Measurements from ENCODE around the gene DNHD1.
A peak's percentile ranks its signal among the peaks of the same experiment; 100 is the strongest.
"Not testable (repeated sequence)": the region's sequence is repeated elsewhere in the genome, so short reads cannot be mapped to it uniquely, and the experiment has no call there.

DNHD1 gene

GRCh38 chr11:6504166-6504565 is 7.1 kb downstream of the DNHD1 start:
- no peak for TF ChIP-seq CTCF (IDR thresholded peaks at IDR 0.05; ENCODE audit: low read depth, low read length)
- H3K4me3 ChIP-seq (replicated peaks in 1 of 2; ENCODE audit: low read depth in 2 of 2, low read length in 2 of 2): no peak overlapping the region
- no peak for DNase-seq (ENCODE audit: low read depth in 2 of 2)

GRCh38 chr11:6505577-6506240 is 8.6 kb downstream of the DNHD1 start:
- peak; percentile 57 for TF ChIP-seq CTCF (IDR thresholded peaks at IDR 0.05; ENCODE audit: low read depth, low read length)
- peak; percentile 72 to 81 for DNase-seq (ENCODE audit: low read depth in 2 of 2)
- H3K4me3 ChIP-seq (replicated peaks in 1 of 2; ENCODE audit: low read depth in 2 of 2, low read length in 2 of 2): no peak overlapping the region

GRCh38 chr11:6516865-6517264 is 19.8 kb downstream of the DNHD1 start:
- DNase-seq (ENCODE audit: low read depth in 2 of 2): no peak
- H3K4me3 ChIP-seq (replicated peaks in 1 of 2; ENCODE audit: low read depth in 2 of 2, low read length in 2 of 2): no peak overlapping the region
- TF ChIP-seq CTCF (IDR thresholded peaks at IDR 0.05; ENCODE audit: low read depth, low read length): no peak

GRCh38 chr11:6520265-6520664 is 23.2 kb downstream of the DNHD1 start:
- DNase-seq (ENCODE audit: low read depth in 2 of 2): no peak
- no peak overlapping the region for H3K4me3 ChIP-seq (replicated peaks in 1 of 2; ENCODE audit: low read depth in 2 of 2, low read length in 2 of 2)
- no peak for TF ChIP-seq CTCF (IDR thresholded peaks at IDR 0.05; ENCODE audit: low read depth, low read length)

GRCh38 chr11:6521946-6522345 is 24.9 kb downstream of the DNHD1 start:
- DNase-seq (ENCODE audit: low read depth in 2 of 2); H3K4me3 ChIP-seq (replicated peaks in 1 of 2; ENCODE audit: low read depth in 2 of 2, low read length in 2 of 2): not testable (repeated sequence)

- no peak for TF ChIP-seq CTCF (IDR thresholded peaks at IDR 0.05; ENCODE audit: low read depth, low read length)
- H3K4me3 ChIP-seq (replicated peaks in 1 of 2; ENCODE audit: low read depth in 2 of 2, low read length in 2 of 2): no peak overlapping the region
- peak in 1 of 2 donors; percentile 69 for DNase-seq (ENCODE audit: low read depth in 2 of 2)
Observed at GRCh38 chr11:6523253-6523652, 26.2 kb downstream of the DNHD1 start.

GRCh38 chr11:6526411-6527135 is 29.5 kb downstream of the DNHD1 start:
- DNase-seq (ENCODE audit: low read depth in 2 of 2): peak in 1 of 2 donors; percentile 15
- H3K4me3 ChIP-seq (replicated peaks in 1 of 2; ENCODE audit: low read depth in 2 of 2, low read length in 2 of 2): no peak overlapping the region

More at GRCh38 chr11:6526411-6527135, 29.5 kb downstream of the DNHD1 start:
- no peak for TF ChIP-seq CTCF (IDR thresholded peaks at IDR 0.05; ENCODE audit: low read depth, low read length)

Measured in cardiac fibroblast (primary cell).